ENCODE measurements around the gene ADGRG2.

ADGRG2 gene

GRCh38 chrX:19156186-19156585 lies 33.9 kb upstream of the ADGRG2 start:
- Histone ChIP-seq H3K27me3 (ENCODE audit: insufficient read depth, poor library complexity, severe bottlenecking) (no peaks in the 10 kb centered on the region), H3K27ac (replicated peaks) (no peak overlapping the region), H3K4me3 (replicated peaks; ENCODE audit: insufficient read depth, low read length) (no peak overlapping the region)
- no peak for TF ChIP-seq SPI1 (IDR thresholded peaks at IDR 0.05; ENCODE audit: borderline replicate concordance, low read depth)
- TF ChIP-seq CTCF (IDR thresholded peaks at IDR 0.05; ENCODE audit: insufficient read depth, low read length): no peak
- TF ChIP-seq GABPA (IDR thresholded peaks at IDR 0.05; ENCODE audit: low read depth): no peak
- no peak for TF ChIP-seq REST (IDR thresholded peaks at IDR 0.05; ENCODE audit: insufficient replicate concordance, low read depth)
- no peak for TF ChIP-seq POLR2AphosphoS5 (IDR thresholded peaks at IDR 0.05; ENCODE audit: low read depth)
- DNase-seq (ENCODE audit: low read depth in 1 of 2, low spot score in 1 of 2): no peak

- no peak overlapping the region for H3K4me3 ChIP-seq (replicated peaks; ENCODE audit: insufficient read depth, low read length)
- TF ChIP-seq POLR2AphosphoS5 (IDR thresholded peaks at IDR 0.05; ENCODE audit: low read depth): no peak
- TF ChIP-seq SPI1 (IDR thresholded peaks at IDR 0.05; ENCODE audit: borderline replicate concordance, low read depth): no peak
- TF ChIP-seq CTCF (IDR thresholded peaks at IDR 0.05; ENCODE audit: insufficient read depth, low read length): no peak
- no peak for TF ChIP-seq GABPA (IDR thresholded peaks at IDR 0.05; ENCODE audit: low read depth)
- no peak for TF ChIP-seq REST (IDR thresholded peaks at IDR 0.05; ENCODE audit: insufficient replicate concordance, low read depth)
- H3K27ac ChIP-seq (replicated peaks): no peak overlapping the region
- no peaks in the 10 kb centered on the region for H3K27me3 ChIP-seq (ENCODE audit: insufficient read depth, poor library complexity, severe bottlenecking)
- DNase-seq (ENCODE audit: low read depth in 1 of 2, low spot score in 1 of 2): no peak
These were observed 30.5 kb upstream of the ADGRG2 start for GRCh38 chrX:19152762-19153161.

- no peak overlapping the region for H3K27ac ChIP-seq (replicated peaks)
- no peaks in the 10 kb centered on the region for H3K27me3 ChIP-seq (ENCODE audit: insufficient read depth, poor library complexity, severe bottlenecking)
- H3K4me3 ChIP-seq (replicated peaks; ENCODE audit: insufficient read depth, low read length): no peak overlapping the region
- DNase-seq (ENCODE audit: low read depth in 1 of 2, low spot score in 1 of 2): no peak
- no peak for TF ChIP-seq REST (IDR thresholded peaks at IDR 0.05; ENCODE audit: insufficient replicate concordance, low read depth)
- no peak for TF ChIP-seq GABPA (IDR thresholded peaks at IDR 0.05; ENCODE audit: low read depth)
- no peak for TF ChIP-seq POLR2AphosphoS5 (IDR thresholded peaks at IDR 0.05; ENCODE audit: low read depth)
- no peak for TF ChIP-seq CTCF (IDR thresholded peaks at IDR 0.05; ENCODE audit: insufficient read depth, low read length)
- TF ChIP-seq SPI1 (IDR thresholded peaks at IDR 0.05; ENCODE audit: borderline replicate concordance, low read depth): no peak
These were observed 14.8 kb upstream of the ADGRG2 start for GRCh38 chrX:19137067-19137466.
